Transverse colon (tissue), 4 donors: Measurements from ENCODE around the gene ACOT4. TPM values are rescaled to one million over a fixed set of nuclear protein-coding genes. Genes with fewer than 3 reads are reported as not detected.

Experiments used
- DNase-seq: peaks from one replicate; pipeline ENCODE4 v3.0.0-alpha.2; 2019
- H3K27ac ChIP-seq, 4 donors: fragments of 200-600 bp; sonication (generic); 2 replicates each; pipeline ENCODE4 v1.5.1; 2016 to 2018; ENCODE audit warnings: inconsistent platforms in 4 of 4
- H3K27me3 ChIP-seq: fragments of 200-600 bp; sonication (generic); 2 replicates; pipeline ENCODE4 v1.5.1; 2017; ENCODE audit warnings: inconsistent platforms
- H3K36me3 ChIP-seq, 4 donors: fragments of 200-600 bp; sonication (generic); 2 replicates each; pipeline ENCODE4 v1.5.1; 2017 to 2019; ENCODE audit warnings: inconsistent platforms in 4 of 4
- H3K4me1 ChIP-seq, 4 donors: fragments of 200-600 bp; sonication (generic); 2 replicates each; pipeline ENCODE4 v1.5.1; 2017 to 2020; ENCODE audit warnings: inconsistent platforms in 4 of 4
- H3K4me3 ChIP-seq, 4 donors: fragments of 200-600 bp; sonication (generic); 1 replicate in 1 of 4; 2 replicates in 3 of 4; pipeline versions ENCODE4 v1.5.1 to v1.6.1; 2017 to 2019; ENCODE audit warnings: inconsistent platforms in 4 of 4
- H3K9me3 ChIP-seq, 2 donors: fragments of 200-600 bp; sonication (generic); 2 replicates each; pipeline ENCODE4 v1.5.1; 2017 to 2019; ENCODE audit warnings: inconsistent platforms in 2 of 2
- CTCF ChIP-seq, 5 experiments: fragments of 200-600 bp in 3 of 5; fragments of 450-650 bp in 2 of 5; sonication (generic) in 3 of 5; IDR thresholded peaks; 1 replicate in 2 of 5; 2 replicates in 3 of 5; pipeline ENCODE4 v1.5.1; 2016 to 2017; ENCODE audit warnings: antibody characterized with exemption in 5 of 5, inconsistent platforms in 3 of 5, mild to moderate bottlenecking in 2 of 5, moderate library complexity in 1 of 5
- EP300 ChIP-seq: sonication (generic); formaldehyde crosslinking; IDR thresholded peaks from one replicate; pipeline ENCODE4 v1.6.1; 2017; ENCODE audit warnings: antibody characterized with exemption, low read depth
- POLR2A ChIP-seq: fragments of 450-650 bp; IDR thresholded peaks from one replicate; pipeline ENCODE4 v1.6.1; 2016; ENCODE audit warnings: antibody characterized with exemption, mild to moderate bottlenecking, moderate library complexity
- POLR2AphosphoS5 ChIP-seq, 3 donors: sonication (generic); formaldehyde crosslinking; IDR thresholded peaks; one replicate each; pipeline ENCODE4 v1.6.1; 2016; ENCODE audit warnings: antibody characterized with exemption in 3 of 3
- WGBS, 2 donors: methylation state at CpG; one replicate each; pipeline ENCODE4 v1.1.5; 2018; ENCODE audit warnings: low coverage in 1 of 2; 5-methylcytosine and 5-hydroxymethylcytosine counted together
- in situ Hi-C, 4 donors: fragments of 200-750 bp; cut with MboI; loops; one replicate each; pipeline versions ENCODE4 v1.15.0 to v1.15.1; 2017; ENCODE audit warnings: low sequenced_read_pairs in 3 of 4, low pct_ligation_motif_present in 1 of 4, low pct_unique_long_range_greater_than_20kb in 1 of 4
- intact Hi-C: fragments of 100-400 bp; cut with DNase I; formaldehyde crosslinking; loops from one replicate; pipeline ENCODE4 v1.15.1; 2023; ENCODE audit warnings: low total_unique reads
- total RNA-seq, 4 donors: library from RNA; depleted of rRNA; stranded (reverse); fragments of >200 nt; gene quantifications; one replicate each; pipeline ENCODE4 v1.1.0, GENCODE V29; 2016

Gene ACOT4
- total RNA-seq, 4 donors from 2014 or later, result 3.5 to 5.2 TPM; not detected in 2

DNA sequence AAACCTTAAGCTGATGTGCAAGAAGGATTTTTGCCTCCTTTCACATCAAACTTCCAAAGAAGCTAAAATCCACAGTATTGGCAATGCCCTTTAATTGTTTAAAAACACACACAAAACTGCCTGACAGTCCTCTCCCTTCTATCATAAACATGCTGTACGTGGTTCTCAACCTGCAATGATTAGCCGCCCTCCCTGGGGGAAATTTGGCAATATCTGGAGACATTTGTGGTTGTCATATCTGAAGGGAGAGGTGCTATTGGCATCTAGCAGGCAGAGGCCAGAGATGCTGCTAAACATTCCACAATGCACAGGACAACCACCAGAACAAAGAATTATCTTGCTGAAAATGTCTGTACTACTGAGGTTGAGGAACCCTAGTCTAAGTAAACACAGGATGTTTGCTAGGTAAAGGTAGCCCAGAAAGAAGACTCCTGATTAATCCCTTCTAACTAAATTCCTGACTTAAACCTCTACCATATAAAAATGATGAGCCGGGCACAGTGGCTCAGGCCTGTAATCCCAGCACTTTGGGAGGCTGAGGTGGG is 21.8 kb downstream of the ACOT4 start:
- TF ChIP-seq EP300, result no peak
- no peak for TF ChIP-seq POLR2AphosphoS5 (IDR thresholded peaks at IDR 0.05)
- TF ChIP-seq CTCF (IDR thresholded peaks at IDR 0.05), result no peak
- no peak for TF ChIP-seq POLR2A
- H3K27ac ChIP-seq, result peak overlapping the region in 2 of 4 donors; percentile 82
- intact Hi-C loops, result no loop called here
- no peak overlapping the region for H3K4me3 ChIP-seq
- in situ Hi-C loops, result no loop called here
- WGBS, 2 donors, result 77% methylated on average over 3 of the region's 3 CpGs; no CpG with 5 or more reads in 1 of the 2 donors
- no peaks in the 10 kb centered on the region for H3K9me3 ChIP-seq
- DNase-seq, result no peak
- H3K36me3 ChIP-seq, result no peaks in the 10 kb centered on the region
- peaks cover 0 to 4% (median 2%) of the 10 kb centered on the region in 4 donors for H3K4me1 ChIP-seq
- H3K27me3 ChIP-seq, result no peaks in the 10 kb centered on the region

GRCh38 chr14:73616831-73617230 is 25.2 kb downstream of the ACOT4 start:
- in situ Hi-C loops (no loop called here), intact Hi-C loops (no loop called here)
- Histone ChIP-seq H3K4me3 (no peak overlapping the region), H3K27ac (no peak overlapping the region), H3K9me3 (no peaks in the 10 kb centered on the region), H3K4me1 (peaks cover 0 to 4% (median 2%) of the 10 kb centered on the region in 4 donors), H3K36me3 (no peaks in the 10 kb centered on the region), H3K27me3 (no peaks in the 10 kb centered on the region)
- DNase-seq, result no peak
- WGBS, 2 donors, result 78% methylated on average over 4 of the region's 4 CpGs; no CpG with 5 or more reads in 1 of the 2 donors
- TF ChIP-seq EP300, result no peak
- no peak for TF ChIP-seq POLR2AphosphoS5 (IDR thresholded peaks at IDR 0.05)
- no peak for TF ChIP-seq CTCF (IDR thresholded peaks at IDR 0.05)
- TF ChIP-seq POLR2A, result no peak

DNA sequence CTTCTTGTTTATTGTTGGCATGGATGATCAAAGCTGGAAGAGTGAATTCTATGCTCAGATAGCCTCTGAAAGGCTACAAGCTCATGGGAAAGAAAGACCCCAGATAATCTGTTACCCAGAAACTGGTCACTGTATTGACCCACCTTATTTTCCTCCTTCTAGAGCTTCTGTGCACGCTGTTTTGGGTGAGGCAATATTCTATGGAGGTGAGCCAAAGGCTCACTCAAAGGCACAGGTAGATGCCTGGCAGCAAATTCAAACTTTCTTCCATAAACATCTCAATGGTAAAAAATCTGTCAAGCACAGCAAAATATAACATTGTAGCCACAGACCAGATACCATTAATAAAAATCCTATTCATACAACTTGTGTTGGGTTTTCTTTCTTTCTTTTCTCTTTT is 27.9 kb downstream of the ACOT4 start:
- Histone ChIP-seq H3K4me3 (no peak overlapping the region), H3K27ac (no peak overlapping the region), H3K27me3 (no peaks in the 10 kb centered on the region), H3K9me3 (no peaks in the 10 kb centered on the region), H3K4me1 (no peaks in the 10 kb centered on the region), H3K36me3 (no peaks in the 10 kb centered on the region)
- WGBS, 2 donors, result 67% methylated on average over 1 of the region's 1 CpG; no CpG with 5 or more reads in 1 of the 2 donors
- in situ Hi-C loops (no loop called here), intact Hi-C loops (no loop called here)
- DNase-seq, result no peak
- no peak for TF ChIP-seq EP300

GRCh38 chr14:73620268-73620667 is 28.6 kb downstream of the ACOT4 start:
- 83 to 90% methylated on average over 7 to 10 of the region's 10 CpGs for WGBS, 2 donors
- in situ Hi-C loops, result no loop called here
- Histone ChIP-seq H3K9me3 (no peaks in the 10 kb centered on the region), H3K4me3 (no peak overlapping the region), H3K27ac (no peak overlapping the region), H3K27me3 (no peaks in the 10 kb centered on the region), H3K36me3 (no peaks in the 10 kb centered on the region), H3K4me1 (no peaks in the 10 kb centered on the region)
- no peak for DNase-seq
- TF ChIP-seq POLR2A (no peak), CTCF (IDR thresholded peaks at IDR 0.05) (no peak), POLR2AphosphoS5 (IDR thresholded peaks at IDR 0.05) (no peak), EP300 (no peak)
- intact Hi-C loops, result no loop called here

DNA sequence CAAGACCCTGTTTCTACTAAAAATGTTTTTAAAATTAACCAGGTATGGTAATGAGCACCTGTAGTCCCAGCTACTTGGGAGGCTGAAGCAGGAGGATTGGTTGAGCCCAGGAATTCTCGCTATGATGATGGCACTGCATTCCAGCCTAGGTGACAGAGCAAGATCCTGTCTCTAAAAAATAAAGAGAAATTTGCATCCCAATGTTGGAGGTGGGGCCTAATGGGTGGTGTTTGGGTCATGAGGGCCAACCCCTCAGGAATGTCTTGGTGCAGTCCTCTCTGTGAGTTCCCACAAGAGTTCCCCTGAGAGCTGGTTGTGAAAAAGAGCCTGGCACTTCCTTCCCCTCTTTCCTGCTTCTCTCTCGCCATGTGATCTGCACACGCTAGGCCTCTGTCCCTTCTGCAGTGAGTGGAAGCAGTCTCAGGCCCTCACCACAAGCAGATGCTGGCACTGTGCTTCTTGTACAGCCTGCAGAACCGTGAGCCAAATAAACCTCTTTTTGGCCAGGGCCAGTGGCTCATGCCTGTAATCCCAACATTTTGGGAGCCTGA is 31.9 kb downstream of the ACOT4 start:
- no peaks in the 10 kb centered on the region for H3K27me3 ChIP-seq
- intact Hi-C loops (no loop called here), in situ Hi-C loops (no loop called here)
- no peaks in the 10 kb centered on the region for H3K9me3 ChIP-seq
- H3K36me3 ChIP-seq, result no peaks in the 10 kb centered on the region
- no peaks in the 10 kb centered on the region for H3K4me1 ChIP-seq
- TF ChIP-seq POLR2A (no peak), POLR2AphosphoS5 (IDR thresholded peaks at IDR 0.05) (no peak), EP300 (no peak), CTCF (IDR thresholded peaks at IDR 0.05) (no peak)
- WGBS, 2 donors, result 97% methylated on average over 4 of the region's 4 CpGs; no CpG with 5 or more reads in 1 of the 2 donors
- no peak overlapping the region for H3K27ac ChIP-seq
- DNase-seq, result no peak
- no peak overlapping the region for H3K4me3 ChIP-seq
